Pancreas (tissue), 10 donors: ENCODE measurements around the gene DGUOK. TPM values are rescaled to one million over a fixed set of nuclear protein-coding genes. Genes with fewer than 3 reads are reported as not detected.

ENCODE experiments used
- ATAC-seq, 4 donors: fragments of 200-7000 bp; cut with Tn5 transposase; one replicate each; pipeline versions ENCODE4 v1.8.0 to v1.9.1; 2020; ENCODE audit warnings: mild to moderate bottlenecking in 4 of 4, moderate library complexity in 4 of 4
- DNase-seq, 6 donors: peaks; one replicate each; pipeline ENCODE4 v3.0.0-alpha.2; 2020
- FAIRE-seq: peaks from 2 replicates; lab custom pipeline; 2012; peaks lifted over from hg19 to GRCh38; lab: Jason Lieb, UNC
- H3K27ac ChIP-seq, 4 donors: fragments of 200-600 bp; sonication (generic); 1 replicate in 3 of 4; 2 replicates in 1 of 4; pipeline versions ENCODE4 v1.5.0 to v1.8.0; 2020
- H3K27me3 ChIP-seq, 4 donors: fragments of 200-600 bp; one replicate each; pipeline ENCODE4 v1.8.0; 2021
- H3K36me3 ChIP-seq, 3 donors: fragments of 200-600 bp; sonication (generic) in 1 of 3; one replicate each; pipeline versions ENCODE4 v1.5.0 to v1.8.0; 2020 to 2021
- H3K4me1 ChIP-seq, 3 donors: fragments of 200-600 bp; one replicate each; pipeline ENCODE4 v1.8.0; 2021
- H3K4me3 ChIP-seq, 4 donors: fragments of 200-600 bp; sonication (generic) in 2 of 4; one replicate each; pipeline versions ENCODE4 v1.5.0 to v1.8.0; 2020 to 2021
- H3K9me3 ChIP-seq, 4 donors: fragments of 200-600 bp; one replicate each; pipeline ENCODE4 v1.8.0; 2021
- CTCF ChIP-seq, 4 donors: fragments of 200-600 bp; sonication (generic) in 3 of 4; IDR thresholded peaks; one replicate each; pipeline versions ENCODE4 v1.5.0 to v1.8.0; 2021; ENCODE audit warnings: antibody characterized with exemption in 4 of 4
- WGBS, 2 donors: extraction: QIAGEN DNeasy Blood & Tissue Kit; methylation state at CpG; one replicate each; pipeline ENCODE4 v1.1.7; 2013; 5-methylcytosine and 5-hydroxymethylcytosine counted together
- intact Hi-C, 3 donors: fragments of 100-400 bp; cut with DNase I; formaldehyde crosslinking; loops; one replicate each; pipeline versions ENCODE4 v1.11.1 to v1.14.2; 2022
- polyA plus RNA-seq, 2 donors: library from polyadenylated mRNA; stranded (reverse); fragments of 200-250 nt; gene quantifications; one replicate each; pipeline ENCODE4 v1.2.3, GENCODE V29; 2013
- total RNA-seq, 6 donors: library from RNA; stranded (reverse); fragmentation: NEBNext Ultra II Directional in 4 of 6; extraction: Animal tissue kit (Norgen Biotek cat#: 25700) in 4 of 6; gene quantifications; one replicate each; pipeline versions ENCODE4 v1.2.1 to v1.2.4, GENCODE V29; 2021 to 2023
- donor health status: healthy with polysubstance abuse.
- donor health status: DM: no; HTN: no; CAD: no; lungs with moderate emphysema.
- donor health status: DM: no; HTN: no; CAD: no.
- donor health status: control.
- donor health status: control.
- donor health status: Bipolar disorder and iron deficiency.
- donor health status: DM: yes; HTN: yes; CAD: no.
- donor health status: DM: no; HTN: no; CAD: no.
- donor health status: DM: no; HTN: no; CAD: no.
- donor health status: DM: yes; HTN: yes; CAD: no.

The DGUOK gene
- total and polyA plus RNA-seq, 8 donors, result 13.1 to 47.0 (median 17.3) TPM

GRCh38 chr2:73917696-73918207 is 8.9 kb upstream of the DGUOK start:
- WGBS, 2 donors, result 69 to 79% methylated on average over 4 of the region's 4 CpGs
- H3K36me3 ChIP-seq, result no peaks in the 10 kb centered on the region
- H3K4me1 ChIP-seq, result no peaks in the 10 kb centered on the region
- DNase-seq (no peak), ATAC-seq (no peak), FAIRE-seq (no peak)
- intact Hi-C loops, result no loop called here
- no peak for TF ChIP-seq CTCF (IDR thresholded peaks at IDR 0.05)
- H3K27me3 ChIP-seq, result no peaks in the 10 kb centered on the region
- H3K4me3 ChIP-seq, result no peak overlapping the region
- H3K9me3 ChIP-seq, result no peaks in the 10 kb centered on the region
- no peak overlapping the region for H3K27ac ChIP-seq

GRCh38 chr2:73918856-73919255 is 7.8 kb upstream of the DGUOK start:
- no peak for TF ChIP-seq CTCF (IDR thresholded peaks at IDR 0.05)
- Histone ChIP-seq H3K4me1 (no peaks in the 10 kb centered on the region), H3K27me3 (no peaks in the 10 kb centered on the region), H3K4me3 (no peak overlapping the region), H3K9me3 (no peaks in the 10 kb centered on the region), H3K36me3 (no peaks in the 10 kb centered on the region), H3K27ac (no peak overlapping the region)
- ATAC-seq (no peak), DNase-seq (no peak), FAIRE-seq (no peak)
- 77 to 79% methylated on average over 3 of the region's 3 CpGs for WGBS, 2 donors
- intact Hi-C loops, result no loop called here

GRCh38 chr2:73919596-73920228 is 7.0 kb upstream of the DGUOK start:
- ATAC-seq (no peak), FAIRE-seq (no peak), DNase-seq (no peak)
- TF ChIP-seq CTCF (IDR thresholded peaks at IDR 0.05), result no peak
- H3K36me3 ChIP-seq, result no peaks in the 10 kb centered on the region
- H3K27ac ChIP-seq, result no peak overlapping the region
- H3K9me3 ChIP-seq, result no peaks in the 10 kb centered on the region
- no peaks in the 10 kb centered on the region for H3K27me3 ChIP-seq
- intact Hi-C loops, result no loop called here
- WGBS, 2 donors, result 68 to 82% methylated on average over 7 of the region's 7 CpGs
- H3K4me3 ChIP-seq, result no peak overlapping the region
- no peaks in the 10 kb centered on the region for H3K4me1 ChIP-seq

GRCh38 chr2:73920577-73921545 is 5.8 kb upstream of the DGUOK start:
- Histone ChIP-seq H3K36me3 (no peaks in the 10 kb centered on the region), H3K27me3 (no peaks in the 10 kb centered on the region), H3K27ac (no peak overlapping the region), H3K9me3 (no peaks in the 10 kb centered on the region), H3K4me1 (peaks cover 0 to under 1% (median 0%) of the 10 kb centered on the region in 3 donors), H3K4me3 (no peak overlapping the region)
- no peak for TF ChIP-seq CTCF (IDR thresholded peaks at IDR 0.05)
- DNase-seq, result peak in 3 of 6 donors; percentile 9 to 33 (median 21)
- intact Hi-C loops, result no loop called here
- FAIRE-seq, result no peak
- 49% methylated on average over 12 of the region's 12 CpGs for WGBS, 2 donors
- peak in 3 of 4 donors; percentile 53 to 77 (median 56) for ATAC-seq
